ENCODE data around the gene NKAIN4. TPM values are rescaled to one million over a fixed set of nuclear protein-coding genes. Genes with fewer than 3 reads are reported as not detected.

The NKAIN4 gene
- total RNA-seq, 1 donor from 2014 or later = 10.2 TPM

- Mint-ChIP-seq H3K4me1 (ENCODE audit: unreplicated experiment) (peaks cover 9% of the 10 kb centered on the region), H3K27ac (no peak overlapping the region), H3K36me3 (no peaks in the 10 kb centered on the region), H3K4me3 (no peak overlapping the region), H3K9me3 (no peaks in the 10 kb centered on the region), H3K27me3 (peaks cover 6% of the 10 kb centered on the region)
- TF ChIP-seq CTCF (conservative IDR thresholded peaks at IDR 0.05) = no peak
- DNase-seq (ENCODE audit: extremely low spot score, unreplicated experiment) = no peak
These were observed 18.0 kb downstream of the NKAIN4 start for GRCh38 chr20:63236116-63236837.

GRCh38 chr20:63235399-63235983 lies 18.8 kb downstream of the NKAIN4 start, which contains the start of gene BIRC7:
Gene BIRC7 (plus strand): TSS chr20:63235905. CDS start chr20:63236097, 192 bp downstream.
- no peak for DNase-seq (ENCODE audit: extremely low spot score, unreplicated experiment)
- peaks cover 16% of the 10 kb centered on the region for H3K4me1 Mint-ChIP-seq (ENCODE audit: unreplicated experiment)
- TF ChIP-seq CTCF (conservative IDR thresholded peaks at IDR 0.05) = no peak
- no peaks in the 10 kb centered on the region for H3K9me3 Mint-ChIP-seq
- H3K4me3 Mint-ChIP-seq = no peak within 1 kb of the TSS
- H3K27ac Mint-ChIP-seq = no peak within 1 kb of the TSS
- peaks cover 11% of the 10 kb centered on the region for H3K27me3 Mint-ChIP-seq
- no peaks in the 10 kb centered on the region for H3K36me3 Mint-ChIP-seq

- DNase-seq (ENCODE audit: extremely low spot score, unreplicated experiment) = no peak
- Mint-ChIP-seq H3K27me3 (peaks cover 16% of the 10 kb centered on the region), H3K36me3 (no peaks in the 10 kb centered on the region), H3K27ac (no peak overlapping the region), H3K9me3 (no peaks in the 10 kb centered on the region), H3K4me1 (ENCODE audit: unreplicated experiment) (peaks cover 22% of the 10 kb centered on the region), H3K4me3 (no peak overlapping the region)
- TF ChIP-seq CTCF (conservative IDR thresholded peaks at IDR 0.05) = peak; percentile 69
These were observed 19.4 kb downstream of the NKAIN4 start for GRCh38 chr20:63234693-63235398.

- Mint-ChIP-seq H3K27me3 (peaks cover 16% of the 10 kb centered on the region), H3K4me3 (no peak overlapping the region), H3K27ac (no peak overlapping the region), H3K4me1 (ENCODE audit: unreplicated experiment) (peaks cover 25% of the 10 kb centered on the region), H3K9me3 (no peaks in the 10 kb centered on the region), H3K36me3 (no peaks in the 10 kb centered on the region)
- no peak for TF ChIP-seq CTCF (conservative IDR thresholded peaks at IDR 0.05)
- no peak for DNase-seq (ENCODE audit: extremely low spot score, unreplicated experiment)
These were observed 20.3 kb downstream of the NKAIN4 start for GRCh38 chr20:63233924-63234323.

- Mint-ChIP-seq H3K9me3 (no peaks in the 10 kb centered on the region), H3K36me3 (no peaks in the 10 kb centered on the region), H3K4me1 (ENCODE audit: unreplicated experiment) (peaks cover 25% of the 10 kb centered on the region), H3K4me3 (no peak overlapping the region), H3K27me3 (peaks cover 16% of the 10 kb centered on the region), H3K27ac (no peak overlapping the region)
- DNase-seq (ENCODE audit: extremely low spot score, unreplicated experiment) = no peak
- no peak for TF ChIP-seq CTCF (conservative IDR thresholded peaks at IDR 0.05)
These were observed 21.3 kb downstream of the NKAIN4 start for GRCh38 chr20:63233061-63233344.

All from type B pancreatic cell (in vitro differentiated cells).